Psoas muscle (tissue), 8 donors: Measurements from ENCODE around the gene CEMP1. TPM values are rescaled to one million over a fixed set of nuclear protein-coding genes. Genes with fewer than 3 reads are reported as not detected.

ENCODE experiments used
- ATAC-seq, 4 donors: fragments of 200-7000 bp; cut with Tn5 transposase; one replicate each; pipeline ENCODE4 v1.9.1; 2020; ENCODE audit warnings: moderate library complexity in 3 of 4, mild to moderate bottlenecking in 2 of 4
- DNase-seq, 2 donors: peaks; one replicate each; pipeline ENCODE4 v3.0.0-alpha.2; 2020
- H3K27ac ChIP-seq: fragments of 200-600 bp; one replicate; pipeline ENCODE4 v1.8.0; 2022
- H3K27me3 ChIP-seq, 3 donors: fragments of 200-600 bp in 1 of 3; one replicate each; pipeline versions ENCODE4 v1.6.1 to v1.8.0; 2013 to 2022; ENCODE audit warnings: low read length in 2 of 3, mild to moderate bottlenecking in 2 of 3, moderate library complexity in 1 of 3; ENCODE audit not compliant: insufficient read depth in 3 of 3
- H3K36me3 ChIP-seq, 2 donors: fragments of 200-600 bp in 1 of 2; one replicate each; pipeline versions ENCODE4 v1.6.1 to v1.8.0; 2013 to 2022; ENCODE audit warnings: low read depth in 1 of 2, mild to moderate bottlenecking in 1 of 2, moderate library complexity in 1 of 2; ENCODE audit not compliant: insufficient read depth in 1 of 2
- H3K4me1 ChIP-seq: fragments of 200-600 bp; one replicate; pipeline ENCODE4 v1.8.0; 2022
- H3K4me3 ChIP-seq: fragments of 200-600 bp; one replicate; pipeline ENCODE4 v1.8.0; 2022; ENCODE audit warnings: mild to moderate bottlenecking
- H3K9me3 ChIP-seq: fragments of 200-600 bp; one replicate; pipeline ENCODE4 v1.8.0; 2022
- CTCF ChIP-seq: fragments of 200-600 bp; IDR thresholded peaks from one replicate; pipeline ENCODE4 v1.8.0; 2022; ENCODE audit warnings: antibody characterized with exemption
- WGBS, 3 donors: extraction: QIAGEN DNeasy Blood & Tissue Kit; methylation state at CpG; one replicate each; pipeline versions ENCODE4 v1.1.6 to v1.1.7; 2013; 5-methylcytosine and 5-hydroxymethylcytosine counted together
- intact Hi-C, 2 donors: fragments of 100-400 bp; cut with DNase I; formaldehyde crosslinking; loops; one replicate each; pipeline versions ENCODE4 v1.11.0 to v1.14.2; 2022
- polyA plus RNA-seq, 3 donors: library from polyadenylated mRNA; stranded (reverse); fragments of 200-250 nt; gene quantifications; one replicate each; pipeline ENCODE4 v1.2.3, GENCODE V29; 2013
- total RNA-seq, 4 donors: library from RNA; stranded (reverse); fragmentation: NEBNext Ultra II Directional in 2 of 4; extraction: Animal tissue kit (Norgen Biotek cat#: 25700) in 2 of 4; gene quantifications; one replicate each; pipeline versions ENCODE4 v1.2.1 to v1.2.4, GENCODE V29; 2021 to 2023
- donor health status: healthy with polysubstance abuse.
- donor health status: DM: no; HTN: no; CAD: no; lungs with moderate emphysema.
- donor health status: Bipolar disorder and iron deficiency.
- donor health status: healthy.
- donor health status: DM: yes; HTN: yes; CAD: no.
- donor health status: DM: no; HTN: no; CAD: no.
- donor health status: DM: no; HTN: no; CAD: no.
- donor health status: DM: yes; HTN: yes; CAD: no.

Gene CEMP1
- total and polyA plus RNA-seq, 7 donors, result 0.16 to 0.32 (median 0.20) TPM; not detected in 3

GRCh38 chr16:2485811-2486507, 45.2 kb downstream of the CEMP1 start:
- ATAC-seq, result no peak
- WGBS, 3 donors, result 70 to 84% (median 75%) methylated on average over 31 to 33 of the region's 33 CpGs
- no peak for TF ChIP-seq CTCF
- Histone ChIP-seq H3K9me3 (no peaks in the 10 kb centered on the region), H3K36me3 (no peaks in the 10 kb centered on the region), H3K27ac (no peak overlapping the region), H3K27me3 (no peaks in the 10 kb centered on the region), H3K4me1 (peaks cover 38% of the 10 kb centered on the region), H3K4me3 (no peak overlapping the region)
- intact Hi-C loops, result loop anchor here in 1 of 2 donors (5.0 kb wide), 1 partner anchor 329 kb away; the partner anchor contains the start of gene TRAF7
- DNase-seq, result no peak

- ATAC-seq (no peak), DNase-seq (no peak)
- Histone ChIP-seq H3K9me3 (no peaks in the 10 kb centered on the region), H3K4me1 (peaks cover 38% of the 10 kb centered on the region), H3K36me3 (no peaks in the 10 kb centered on the region), H3K4me3 (no peak overlapping the region), H3K27me3 (no peaks in the 10 kb centered on the region), H3K27ac (peak overlapping the region; percentile 89)
- WGBS, 3 donors, result 79 to 83% (median 81%) methylated on average over 13 of the region's 13 CpGs
- intact Hi-C loops, result loop anchor here in 1 of 2 donors (5.0 kb wide), 1 partner anchor 328 kb away; the partner anchor contains the start of gene TRAF7
- TF ChIP-seq CTCF, result no peak
Measured at GRCh38 chr16:2484898-2485508, 46.2 kb downstream of the CEMP1 start.

GRCh38 chr16:2483939-2484897, 47.0 kb downstream of the CEMP1 start:
- no peak for DNase-seq
- Histone ChIP-seq H3K27me3 (no peaks in the 10 kb centered on the region), H3K9me3 (no peaks in the 10 kb centered on the region), H3K36me3 (no peaks in the 10 kb centered on the region), H3K27ac (peak overlapping the region; percentile 89), H3K4me3 (no peak overlapping the region), H3K4me1 (peaks cover 38% of the 10 kb centered on the region)
- intact Hi-C loops, result no loop called here
- 66 to 84% (median 71%) methylated on average over 15 to 16 of the region's 16 CpGs for WGBS, 3 donors
- no peak for ATAC-seq
- TF ChIP-seq CTCF, result no peak

GRCh38 chr16:2482708-2483534, 48.3 kb downstream of the CEMP1 start:
- peak; percentile 78 to 87 for DNase-seq
- intact Hi-C loops, result no loop called here

More at GRCh38 chr16:2482708-2483534, 48.3 kb downstream of the CEMP1 start:
- H3K27ac ChIP-seq, result peak overlapping the region; percentile 89
- H3K27me3 ChIP-seq, result no peaks in the 10 kb centered on the region
- H3K9me3 ChIP-seq, result no peaks in the 10 kb centered on the region
- H3K4me1 ChIP-seq, result peaks cover 38% of the 10 kb centered on the region
- H3K4me3 ChIP-seq, result peak overlapping the region; percentile 56
- no peaks in the 10 kb centered on the region for H3K36me3 ChIP-seq
- ATAC-seq, result peak; percentile 86 to 94 (median 92)
- TF ChIP-seq CTCF, result no peak
- 23 to 30% (median 24%) methylated on average over 26 to 32 of the region's 32 CpGs for WGBS, 3 donors
